OCI-LY1 (cell line): ENCODE data around the gene CBX4.

Source experiments
- CTCF ChIP-seq: fragments of 200-600 bp; sonication (generic), shearing (Covaris generic); IDR thresholded peaks from 2 replicates; pipeline ENCODE4 v1.5.1; 2017; ENCODE audit warnings: mild to moderate bottlenecking, antibody characterized with exemption, low read length, moderate library complexity, mixed read lengths
- EZH2 ChIP-seq: fragments of 200-600 bp; sonication (generic), shearing (Covaris generic); IDR thresholded peaks from 2 replicates; pipeline ENCODE4 v1.8.0; 2017; ENCODE audit warnings: borderline replicate concordance, mixed run types, mild to moderate bottlenecking, antibody characterized with exemption, low read length, moderate library complexity, mixed read lengths

GRCh38 chr17:79888009-79888540 is 48.8 kb upstream of the CBX4 start:
- TF ChIP-seq EZH2 (no peak), CTCF (no peak)
